ENCODE results near the gene INPP5F. TPM values are rescaled to one million over a fixed set of nuclear protein-coding genes. Genes with fewer than 3 reads are reported as not detected.

INPP5F gene
- total and polyA plus RNA-seq, 9 of the 15 experiments (the other 6 are each of a cell fraction or from before 2014, with no cell fraction given), result 1.6 to 7.3 (median 6.0) TPM

GRCh38 chr10:119759832-119760231, 34.0 kb downstream of the INPP5F start:
- Histone ChIP-seq H3K4me3 (no peak overlapping the region), H3K27ac (ENCODE audit: extremely low read depth, low read depth, low read length) (no peak overlapping the region), H3K27me3 (ENCODE audit: control insufficient read depth in 2 of 2, insufficient read depth in 2 of 2, low read length in 2 of 2) (no peaks in the 10 kb centered on the region), H2AFZ (ENCODE audit: low read depth, low read length) (no peak overlapping the region), H3K36me3 (ENCODE audit: control insufficient read depth, insufficient read depth, low read length) (no peaks in the 10 kb centered on the region), H3K9ac (ENCODE audit: insufficient read depth in 1 of 2, low read depth in 2 of 2, low read length in 2 of 2) (no peak overlapping the region), H3K9me1 (ENCODE audit: control insufficient read depth, insufficient read depth, low read length) (no peaks in the 10 kb centered on the region), H4K20me1 (replicated peaks; ENCODE audit: control insufficient read depth, insufficient read depth, low read length) (no peaks in the 10 kb centered on the region), H3K79me2 (ENCODE audit: control insufficient read depth, insufficient read depth, low read length) (no peaks in the 10 kb centered on the region), H3K4me1 (replicated peaks in 1 of 2; ENCODE audit: control insufficient read depth in 2 of 2, insufficient read depth in 2 of 2, low read length in 2 of 2) (no peaks in the 10 kb centered on the region), H3K9me3 (replicated peaks; ENCODE audit: control insufficient read depth, insufficient read depth, low read depth, low read length) (no peaks in the 10 kb centered on the region), H3K4me2 (ENCODE audit: insufficient read depth, low read length) (no peak overlapping the region)
- DNase-seq (ENCODE audit: extremely low read depth in 1 of 4, low spot score in 3 of 4) (no peak), ATAC-seq (no peak), FAIRE-seq (no peak)
- BruUV-seq (replicated peaks), result no TSS peak
- in situ Hi-C loops (cut with MboI), result no loop called here
- ChIA-PET POLR2A (interaction anchor here (0.6 kb wide), 1 partner anchor 11 kb away, joined by 3 read pairs; no protein-coding TSS in a partner anchor), CTCF (ENCODE audit: low intra/inter-chr PET ratio) (no interaction called here)
- intact Hi-C loops (cut with micrococcal nuclease), result no loop called here
- 73% methylated on average over 5 of the region's 5 CpGs for WGBS (ENCODE audit: insufficient coverage, low coverage, missing lambda C conversion rate)
- no peak for TF ChIP-seq KLF16 (IDR thresholded peaks at IDR 0.05)
- no peak for TF ChIP-seq ZFP36 (IDR thresholded peaks at IDR 0.05; ENCODE audit: low read depth, low read length, partially characterized antibody)
- TF ChIP-seq STAT6 (CRISPR knock-in tag; IDR thresholded peaks at IDR 0.05), result no peak
- no peak for TF ChIP-seq SIX5 (IDR thresholded peaks at IDR 0.05; ENCODE audit: borderline replicate concordance in 1 of 2, insufficient read depth in 1 of 2, low read depth in 1 of 2, low read length in 2 of 2)
- no peak for TF ChIP-seq HSF4 (CRISPR knock-in tag; IDR thresholded peaks at IDR 0.05; ENCODE audit: borderline replicate concordance)
- no peak for TF ChIP-seq E2F5 (CRISPR knock-in tag; IDR thresholded peaks at IDR 0.05)
- no peak for TF ChIP-seq GATA2 (CRISPR knock-in tag; IDR thresholded peaks at IDR 0.05)
- TF ChIP-seq ZNF609 (CRISPR knock-in tag; IDR thresholded peaks at IDR 0.05; ENCODE audit: borderline replicate concordance), result no peak
- TF ChIP-seq SRSF1 (IDR thresholded peaks at IDR 0.05; ENCODE audit: low read depth, low read length), result no peak
- no peak for TF ChIP-seq MCM5 (IDR thresholded peaks at IDR 0.05; ENCODE audit: low read depth)
- TF ChIP-seq CSDE1 (IDR thresholded peaks at IDR 0.05), result no peak
- TF ChIP-seq HDGF (IDR thresholded peaks at IDR 0.05), result no peak
- TF ChIP-seq ZNF282 (CRISPR knock-in tag; IDR thresholded peaks at IDR 0.05), result no peak
- TF ChIP-seq PHB2 (IDR thresholded peaks at IDR 0.05; ENCODE audit: low read depth), result no peak

Measured in K562 (cell line).